IPS-15b (cell line): ENCODE data around the gene MTIF3.

Experiments
- H3K27me3 ChIP-seq: one replicate; pipeline ENCODE4 v1.6.1; 2013; ENCODE audit warnings: low read length; ENCODE audit not compliant: control insufficient read depth, insufficient read depth
- H3K36me3 ChIP-seq: one replicate; pipeline ENCODE4 v1.6.1; 2013; ENCODE audit warnings: low read length; ENCODE audit not compliant: control insufficient read depth, insufficient read depth
- H3K4me1 ChIP-seq: one replicate; pipeline ENCODE4 v1.6.1; 2013; ENCODE audit warnings: mild to moderate bottlenecking, low read length; ENCODE audit not compliant: control insufficient read depth, insufficient read depth
- H3K4me3 ChIP-seq: one replicate; pipeline ENCODE4 v1.5.1; 2013; ENCODE audit warnings: low read depth, low read length
- H3K9ac ChIP-seq: one replicate; pipeline ENCODE4 v1.6.1; 2013; ENCODE audit warnings: low read depth, mild to moderate bottlenecking, low read length
- H3K9me3 ChIP-seq: one replicate; pipeline ENCODE4 v1.6.1; 2013; ENCODE audit warnings: mild to moderate bottlenecking, low read length; ENCODE audit not compliant: control insufficient read depth, insufficient read depth

Gene MTIF3

DNA sequence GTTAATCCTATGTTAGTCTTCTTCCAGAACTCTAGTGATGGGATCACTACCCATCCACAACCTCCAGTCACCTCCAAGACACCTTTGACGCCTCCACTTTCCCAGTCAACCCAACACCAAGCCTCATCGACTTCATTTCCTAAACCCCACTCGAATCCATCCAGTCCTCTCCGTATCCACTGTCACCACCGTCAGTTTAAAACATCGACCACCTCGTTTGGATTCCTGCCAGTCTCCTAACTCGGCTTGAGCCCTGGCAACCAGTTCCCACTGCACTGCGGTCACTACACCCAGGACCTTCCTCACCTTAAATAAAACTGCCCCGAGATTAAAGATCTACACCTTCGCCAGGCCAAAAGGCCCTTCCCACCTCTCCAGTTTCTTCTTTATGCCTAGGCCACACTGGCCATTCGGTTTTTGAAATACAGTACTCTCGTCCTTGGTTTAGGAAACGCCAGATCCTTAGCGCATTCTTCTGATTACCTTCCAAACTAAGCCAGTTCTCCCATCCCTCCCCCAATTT is 1.2 kb downstream of the MTIF3 start:
- Histone ChIP-seq H3K9me3 (no peaks in the 10 kb centered on the region), H3K4me3 (peak overlapping the region; percentile 94), H3K27me3 (no peaks in the 10 kb centered on the region), H3K4me1 (peaks cover 5% of the 10 kb centered on the region), H3K9ac (peak overlapping the region; percentile 74), H3K36me3 (no peaks in the 10 kb centered on the region)

GRCh38 chr13:27448308-27448707 is 2.1 kb downstream of the MTIF3 start:
- peaks cover 5% of the 10 kb centered on the region for H3K4me1 ChIP-seq
- no peaks in the 10 kb centered on the region for H3K27me3 ChIP-seq
- no peak overlapping the region for H3K4me3 ChIP-seq
- H3K9ac ChIP-seq = no peak overlapping the region
- H3K9me3 ChIP-seq = no peaks in the 10 kb centered on the region
- H3K36me3 ChIP-seq = no peaks in the 10 kb centered on the region

DNA sequence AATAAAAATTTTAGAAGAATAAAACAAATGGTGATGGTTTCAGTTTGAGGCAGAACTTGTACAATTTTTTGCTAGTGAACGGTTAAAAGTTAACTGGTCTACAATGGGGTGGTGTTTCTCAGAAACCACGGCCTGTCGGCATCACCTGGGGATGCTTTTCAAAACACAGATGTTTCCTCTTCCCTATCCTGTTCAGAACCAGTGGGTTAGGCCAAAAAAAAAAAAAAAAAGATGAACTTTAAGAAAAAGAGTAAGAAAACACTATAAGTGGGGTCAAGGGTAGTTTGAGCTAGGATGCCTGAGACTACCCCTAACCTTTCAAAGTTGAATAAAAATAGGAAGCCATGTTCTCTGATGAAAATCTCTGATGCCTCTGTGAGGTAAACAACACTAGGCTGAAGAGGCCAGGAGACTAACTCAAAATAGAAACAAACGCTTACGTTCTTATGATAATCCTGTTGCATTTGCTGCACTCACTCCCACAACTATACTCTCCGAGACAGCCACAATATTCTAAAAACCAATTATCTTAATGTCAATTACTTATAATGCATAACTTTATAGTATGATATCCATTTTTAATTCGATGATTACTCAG is 3.3 kb downstream of the MTIF3 start:
- no peak overlapping the region for H3K9ac ChIP-seq

GRCh38 chr13:27442797-27443196 is 7.6 kb downstream of the MTIF3 start:
- no peaks in the 10 kb centered on the region for H3K4me1 ChIP-seq
- no peaks in the 10 kb centered on the region for H3K9me3 ChIP-seq
- H3K9ac ChIP-seq = no peak overlapping the region
- no peaks in the 10 kb centered on the region for H3K27me3 ChIP-seq
- H3K36me3 ChIP-seq = peaks cover 2% of the 10 kb centered on the region
- H3K4me3 ChIP-seq = no peak overlapping the region

More for the DNA sequence above, 3.3 kb downstream of the MTIF3 start:
- Histone ChIP-seq H3K36me3 (no peaks in the 10 kb centered on the region), H3K4me1 (peaks cover 5% of the 10 kb centered on the region), H3K4me3 (no peak overlapping the region), H3K9me3 (no peaks in the 10 kb centered on the region), H3K27me3 (no peaks in the 10 kb centered on the region)

GRCh38 chr13:27442071-27442647 is 8.2 kb downstream of the MTIF3 start:
- Histone ChIP-seq H3K9ac (no peak overlapping the region), H3K27me3 (no peaks in the 10 kb centered on the region), H3K4me3 (no peak overlapping the region), H3K36me3 (peaks cover 2% of the 10 kb centered on the region), H3K9me3 (no peaks in the 10 kb centered on the region), H3K4me1 (no peaks in the 10 kb centered on the region)

DNA sequence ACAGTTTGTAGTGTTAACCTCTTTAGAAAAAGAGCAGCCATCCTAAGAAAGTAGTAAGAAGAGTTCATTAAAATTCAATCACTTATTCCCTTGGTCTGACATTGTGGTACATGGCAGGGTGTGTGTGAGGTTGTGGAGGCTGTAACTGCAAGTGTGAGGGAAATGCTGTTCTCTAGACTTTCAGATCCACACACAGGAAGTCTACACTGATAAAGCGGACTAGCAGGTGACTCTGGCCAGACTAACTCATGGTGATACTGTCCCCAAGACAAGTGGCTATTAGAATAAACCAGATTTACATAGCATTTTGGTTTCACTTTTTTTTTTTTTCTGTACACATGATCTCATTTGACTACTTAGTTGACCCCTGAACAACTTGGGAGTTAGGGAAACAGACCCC is 10.0 kb downstream of the MTIF3 start:
- H3K9ac ChIP-seq = no peak overlapping the region
- no peaks in the 10 kb centered on the region for H3K4me1 ChIP-seq
- no peaks in the 10 kb centered on the region for H3K27me3 ChIP-seq
- H3K36me3 ChIP-seq = peaks cover 10% of the 10 kb centered on the region
- no peaks in the 10 kb centered on the region for H3K9me3 ChIP-seq
- H3K4me3 ChIP-seq = no peak overlapping the region

GRCh38 chr13:27437126-27437525 is 13.2 kb downstream of the MTIF3 start:
- Histone ChIP-seq H3K4me3 (no peak overlapping the region), H3K27me3 (no peaks in the 10 kb centered on the region), H3K4me1 (no peaks in the 10 kb centered on the region), H3K9ac (no peak overlapping the region), H3K9me3 (no peaks in the 10 kb centered on the region), H3K36me3 (peaks cover 20% of the 10 kb centered on the region)

- H3K36me3 ChIP-seq = peaks cover 29% of the 10 kb centered on the region
- H3K9ac ChIP-seq = no peak overlapping the region
- H3K9me3 ChIP-seq = no peaks in the 10 kb centered on the region
- H3K4me3 ChIP-seq = no peak overlapping the region
- H3K27me3 ChIP-seq = no peaks in the 10 kb centered on the region
- H3K4me1 ChIP-seq = no peaks in the 10 kb centered on the region
Observed at GRCh38 chr13:27432611-27433210, 17.7 kb downstream of the MTIF3 start.

GRCh38 chr13:27432180-27432579 is 18.2 kb downstream of the MTIF3 start:
- H3K4me1 ChIP-seq = no peaks in the 10 kb centered on the region
- peaks cover 30% of the 10 kb centered on the region for H3K36me3 ChIP-seq

GRCh38 chr13:27428160-27428559 is 22.2 kb downstream of the MTIF3 start:
- Histone ChIP-seq H3K36me3 (peaks cover 18% of the 10 kb centered on the region), H3K27me3 (peaks cover 7% of the 10 kb centered on the region), H3K9me3 (no peaks in the 10 kb centered on the region), H3K4me3 (no peak overlapping the region), H3K9ac (no peak overlapping the region), H3K4me1 (peaks cover 13% of the 10 kb centered on the region)

More at GRCh38 chr13:27432180-27432579, 18.2 kb downstream of the MTIF3 start:
- Histone ChIP-seq H3K9ac (no peak overlapping the region), H3K4me3 (no peak overlapping the region), H3K9me3 (no peaks in the 10 kb centered on the region), H3K27me3 (no peaks in the 10 kb centered on the region)

DNA sequence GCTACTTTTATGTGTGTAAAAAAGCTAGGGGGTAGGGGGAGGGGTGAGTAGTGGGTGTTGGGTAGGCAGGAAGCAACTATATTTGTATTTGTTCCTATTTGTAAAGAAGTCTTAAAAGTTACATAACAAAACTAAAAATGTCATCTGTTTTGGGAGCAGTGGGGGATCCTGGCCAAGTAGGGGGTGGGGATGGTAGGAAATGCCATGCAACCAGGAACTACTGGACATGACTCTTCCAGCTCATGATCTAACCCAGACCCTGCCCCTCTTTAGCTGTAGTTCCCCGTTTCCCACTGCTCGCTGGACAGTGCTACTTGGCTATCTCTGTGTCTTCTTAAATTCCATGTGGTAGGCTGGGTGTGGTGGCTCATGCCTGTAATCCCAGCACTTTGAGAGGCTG is 22.7 kb downstream of the MTIF3 start:
- Histone ChIP-seq H3K9ac (no peak overlapping the region), H3K4me1 (peaks cover 13% of the 10 kb centered on the region), H3K4me3 (no peak overlapping the region), H3K27me3 (peaks cover 10% of the 10 kb centered on the region), H3K9me3 (no peaks in the 10 kb centered on the region), H3K36me3 (peaks cover 14% of the 10 kb centered on the region)
